Hematopoietic multipotent progenitor cell treated with erythropoietin and hydrocortisone succinate and interleukin-3 and kit ligand, for 17 days (in vitro differentiated cells): ENCODE data around the gene PILRA.
"Not testable (repeated sequence)": the region's sequence is repeated elsewhere in the genome, so short reads cannot be mapped to it uniquely, and the experiment has no call there.

Source experiments
- DNase-seq: peaks from one replicate; pipeline ENCODE4 v3.0.0-alpha.2; 2015; ENCODE audit warnings: low spot score

Gene PILRA

GRCh38 chr7:100380196-100380595 is 6.9 kb downstream of the PILRA start:
- no peak for DNase-seq

- DNase-seq: not testable (repeated sequence)
Measured at GRCh38 chr7:100381531-100382233, 8.4 kb downstream of the PILRA start.

- DNase-seq: not testable (repeated sequence)
Measured at GRCh38 chr7:100382234-100382853, 9.1 kb downstream of the PILRA start.

- DNase-seq: no peak
Measured at GRCh38 chr7:100384628-100385294, 11.5 kb downstream of the PILRA start.

- no peak for DNase-seq
Measured at GRCh38 chr7:100386940-100387339, 13.7 kb downstream of the PILRA start.

GRCh38 chr7:100387695-100388094 is 14.4 kb downstream of the PILRA start:
- DNase-seq: no peak

GRCh38 chr7:100389437-100390088 is 16.3 kb downstream of the PILRA start:
- DNase-seq: no peak

GRCh38 chr7:100390286-100391009 is 17.2 kb downstream of the PILRA start:
- no peak for DNase-seq

GRCh38 chr7:100393233-100393905 is 20.1 kb downstream of the PILRA start:
- no peak for DNase-seq

GRCh38 chr7:100394077-100394476 is 20.8 kb downstream of the PILRA start:
- no peak for DNase-seq

- DNase-seq: no peak
Measured at GRCh38 chr7:100396421-100396982, 23.2 kb downstream of the PILRA start.

- DNase-seq: no peak
Measured at GRCh38 chr7:100397315-100398081, 24.2 kb downstream of the PILRA start.

- no peak for DNase-seq
Measured at GRCh38 chr7:100398239-100398638, 25.0 kb downstream of the PILRA start.

- no peak for DNase-seq
Measured at GRCh38 chr7:100400041-100400440, 26.8 kb downstream of the PILRA start.

GRCh38 chr7:100400656-100401055 is 27.4 kb downstream of the PILRA start:
- DNase-seq: peak; percentile 51

GRCh38 chr7:100401811-100402210 is 28.5 kb downstream of the PILRA start:
- no peak for DNase-seq

GRCh38 chr7:100402241-100402640 is 29.0 kb downstream of the PILRA start:
- DNase-seq: no peak

- DNase-seq: no peak
Measured at GRCh38 chr7:100406767-100407166, 33.5 kb downstream of the PILRA start.

GRCh38 chr7:100407285-100408180 is 34.2 kb downstream of the PILRA start:
- DNase-seq: peak; percentile 62
